Stomach (tissue), 4 donors: Measurements from ENCODE around the gene COL6A3.

Source experiments
- EP300 ChIP-seq: sonication (generic); formaldehyde crosslinking; IDR thresholded peaks from one replicate; pipeline ENCODE4 v1.6.1; 2017; ENCODE audit warnings: antibody characterized with exemption
- POLR2A ChIP-seq, 4 donors: fragments of 450-650 bp; IDR thresholded peaks; one replicate each; pipeline ENCODE4 v1.6.1; 2016; ENCODE audit warnings: antibody characterized with exemption in 4 of 4, control low read depth in 2 of 4, mild to moderate bottlenecking in 1 of 4, moderate library complexity in 1 of 4
- POLR2AphosphoS5 ChIP-seq, 3 donors: sonication (generic); formaldehyde crosslinking; IDR thresholded peaks; one replicate each; pipeline ENCODE4 v1.6.1; 2016; ENCODE audit warnings: antibody characterized with exemption in 3 of 3
- TF ChIP-seq, protein P1 (sequence below), 7 experiments: fragments of 450-650 bp in 4 of 7; fragments of 200-600 bp in 3 of 7; sonication (generic) in 3 of 7; IDR thresholded peaks; one replicate each; pipeline ENCODE4 v1.5.1; 2016 to 2019; ENCODE audit warnings: antibody characterized with exemption in 7 of 7, control low read depth in 2 of 7, mild to moderate bottlenecking in 1 of 7

DNA sequence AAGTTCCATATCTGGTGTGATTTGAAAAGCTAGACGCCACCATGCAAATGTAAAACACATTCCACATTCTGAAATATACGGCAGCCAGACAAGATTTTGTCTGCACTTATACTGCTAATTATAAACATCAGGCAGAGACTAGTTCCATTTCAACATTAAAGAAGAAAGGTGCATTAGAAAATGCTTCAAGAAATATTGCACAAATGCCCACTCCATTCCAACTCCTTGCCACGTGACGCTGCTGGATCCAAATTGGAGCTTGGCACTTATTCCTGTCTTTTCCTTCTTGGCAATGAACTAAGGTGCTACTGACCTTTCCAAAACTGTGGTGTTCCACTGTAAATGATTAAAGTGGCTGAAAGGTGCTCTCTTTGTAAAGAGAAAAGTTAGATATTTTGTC lies 6.3 kb downstream of the COL6A3 start:
- TF ChIP-seq, protein P1, sequence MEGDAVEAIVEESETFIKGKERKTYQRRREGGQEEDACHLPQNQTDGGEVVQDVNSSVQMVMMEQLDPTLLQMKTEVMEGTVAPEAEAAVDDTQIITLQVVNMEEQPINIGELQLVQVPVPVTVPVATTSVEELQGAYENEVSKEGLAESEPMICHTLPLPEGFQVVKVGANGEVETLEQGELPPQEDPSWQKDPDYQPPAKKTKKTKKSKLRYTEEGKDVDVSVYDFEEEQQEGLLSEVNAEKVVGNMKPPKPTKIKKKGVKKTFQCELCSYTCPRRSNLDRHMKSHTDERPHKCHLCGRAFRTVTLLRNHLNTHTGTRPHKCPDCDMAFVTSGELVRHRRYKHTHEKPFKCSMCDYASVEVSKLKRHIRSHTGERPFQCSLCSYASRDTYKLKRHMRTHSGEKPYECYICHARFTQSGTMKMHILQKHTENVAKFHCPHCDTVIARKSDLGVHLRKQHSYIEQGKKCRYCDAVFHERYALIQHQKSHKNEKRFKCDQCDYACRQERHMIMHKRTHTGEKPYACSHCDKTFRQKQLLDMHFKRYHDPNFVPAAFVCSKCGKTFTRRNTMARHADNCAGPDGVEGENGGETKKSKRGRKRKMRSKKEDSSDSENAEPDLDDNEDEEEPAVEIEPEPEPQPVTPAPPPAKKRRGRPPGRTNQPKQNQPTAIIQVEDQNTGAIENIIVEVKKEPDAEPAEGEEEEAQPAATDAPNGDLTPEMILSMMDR (IDR thresholded peaks at IDR 0.05) = no peak
- TF ChIP-seq POLR2AphosphoS5 (IDR thresholded peaks at IDR 0.05) (no peak), POLR2A (IDR thresholded peaks at IDR 0.05) (no peak), EP300 (no peak)
